NOMO-1 treated with dmso at 0.1 percent for 144 hours (cell line): ENCODE results near the gene NLN.
"Not testable (repeated sequence)": the region's sequence is repeated elsewhere in the genome, so short reads cannot be mapped to it uniquely, and the experiment has no call there.

Experiments used
- DNase-seq: peaks from one replicate; lab custom pipeline; 2025; ENCODE audit not compliant: unreplicated experiment; lab: John Stamatoyannopoulos, UW

The NLN gene

GRCh38 chr5:65721720-65722574, at the start of gene NLN, which contains the start of gene SGTB:
TSS of gene NLN (plus strand) at chr5:65722205. CDS start at chr5:65722374, 169 bp downstream.
TSS of gene SGTB (minus strand) at chr5:65722109. CDS start at chr5:65720807, 1,302 bp downstream.
- peak; percentile 44 for DNase-seq

DNA sequence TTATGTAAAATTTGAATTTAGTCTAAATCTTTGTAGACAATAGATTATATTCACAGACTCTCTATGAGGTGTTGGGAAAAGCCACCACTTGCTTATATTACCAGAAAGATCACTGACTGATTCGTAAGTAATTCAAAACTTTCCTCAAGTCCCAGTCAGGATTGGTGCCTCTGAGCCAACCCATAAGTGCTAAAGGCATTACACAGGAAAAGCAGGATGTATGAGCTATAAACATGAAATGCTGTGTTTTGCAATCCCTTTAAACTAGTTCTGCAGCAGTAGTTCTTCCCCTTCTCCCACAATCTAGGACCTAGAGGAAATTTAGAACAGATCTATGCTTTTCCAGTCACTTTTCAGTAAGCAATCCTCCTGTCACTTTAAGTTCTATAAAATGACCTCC, 49.2 kb upstream of the NLN start:
- no peak for DNase-seq

- DNase-seq = no peak
Measured at GRCh38 chr5:65674749-65675148, 47.3 kb upstream of the NLN start.

DNA sequence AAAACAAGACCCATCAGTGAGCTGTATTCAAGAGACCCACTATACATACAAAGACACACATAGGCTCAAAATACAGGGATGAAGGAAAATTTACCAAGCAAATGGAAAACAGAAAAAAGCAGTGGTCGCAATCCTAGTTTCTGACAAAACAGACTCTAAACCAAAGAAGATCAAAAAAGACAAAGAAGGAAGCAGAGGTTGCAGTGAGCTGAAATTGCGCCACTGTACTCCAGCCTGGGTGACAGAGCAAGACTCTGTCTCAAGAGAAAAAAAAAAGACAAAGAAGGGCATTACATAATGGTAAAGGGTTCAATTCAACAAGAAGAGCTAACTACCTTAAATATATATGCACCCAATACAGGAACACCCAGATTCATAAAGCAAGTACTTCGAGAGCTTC, 45.9 kb upstream of the NLN start:
- DNase-seq = not testable (repeated sequence)

DNA sequence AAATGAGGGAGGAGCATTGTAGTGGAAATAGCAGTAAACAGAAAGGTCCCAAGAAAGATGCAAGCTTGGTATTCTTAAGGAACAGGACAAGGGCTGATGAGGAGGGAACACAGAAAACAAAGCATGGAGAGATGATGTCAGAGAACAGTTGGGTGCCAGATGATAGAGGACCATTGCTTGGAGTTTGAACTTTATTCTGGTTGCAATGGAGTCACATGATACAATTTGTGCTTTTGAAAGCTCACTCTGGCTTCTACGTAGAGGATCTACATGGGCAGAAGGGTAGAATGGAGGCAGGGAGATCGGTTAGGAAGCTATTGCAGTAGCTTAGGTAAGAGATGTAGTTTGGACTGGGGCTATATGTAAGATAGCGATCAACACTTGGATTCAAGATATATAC, 39.9 kb upstream of the NLN start:
- no peak for DNase-seq

DNA sequence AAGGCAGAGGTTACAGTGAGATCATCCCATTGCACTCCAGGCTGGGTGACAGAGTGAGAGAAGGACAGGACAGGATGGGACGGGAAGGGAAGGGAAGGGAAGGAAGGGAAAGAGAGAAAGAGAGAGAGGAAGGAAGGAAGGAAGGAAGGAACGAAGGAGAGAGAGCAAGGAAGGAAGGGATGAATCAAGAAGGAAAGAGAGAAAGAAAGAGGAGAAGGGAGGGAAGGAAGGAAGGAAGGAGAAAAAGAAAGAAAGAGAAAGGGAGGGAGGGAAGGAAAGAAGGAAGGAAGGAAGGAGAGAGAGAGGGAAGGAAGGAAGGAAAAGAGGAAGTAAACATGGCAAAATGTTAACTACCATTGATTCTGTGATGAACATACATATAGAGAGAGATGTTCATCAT, 28.9 kb upstream of the NLN start:
- DNase-seq = no peak

GRCh38 chr5:65695162-65695755, 26.7 kb upstream of the NLN start:
- DNase-seq = no peak

GRCh38 chr5:65695896-65696295, 26.1 kb upstream of the NLN start:
- DNase-seq = no peak

DNA sequence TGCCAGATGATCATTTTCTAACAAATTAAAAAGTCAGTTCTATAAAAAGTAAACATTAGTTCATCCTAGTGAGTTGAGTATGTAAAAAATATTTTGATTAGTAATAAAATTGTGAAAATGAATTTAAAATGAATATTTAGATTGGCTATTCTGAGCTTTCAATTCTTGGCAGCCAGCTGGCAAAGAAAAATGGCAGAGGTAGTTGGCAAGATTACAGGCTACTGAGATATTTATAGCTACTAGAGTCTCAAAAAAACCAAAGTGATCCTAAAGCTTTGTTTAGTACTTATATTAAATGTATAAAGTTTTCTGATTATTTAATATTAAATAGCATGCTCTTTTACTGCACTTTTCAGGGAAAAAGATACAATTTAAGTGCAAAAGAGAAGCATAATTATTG, 25.1 kb upstream of the NLN start:
- DNase-seq = no peak

- DNase-seq = no peak
Measured at GRCh38 chr5:65699338-65699737, 22.7 kb upstream of the NLN start.

GRCh38 chr5:65702036-65702435, 20.0 kb upstream of the NLN start:
- no peak for DNase-seq

DNA sequence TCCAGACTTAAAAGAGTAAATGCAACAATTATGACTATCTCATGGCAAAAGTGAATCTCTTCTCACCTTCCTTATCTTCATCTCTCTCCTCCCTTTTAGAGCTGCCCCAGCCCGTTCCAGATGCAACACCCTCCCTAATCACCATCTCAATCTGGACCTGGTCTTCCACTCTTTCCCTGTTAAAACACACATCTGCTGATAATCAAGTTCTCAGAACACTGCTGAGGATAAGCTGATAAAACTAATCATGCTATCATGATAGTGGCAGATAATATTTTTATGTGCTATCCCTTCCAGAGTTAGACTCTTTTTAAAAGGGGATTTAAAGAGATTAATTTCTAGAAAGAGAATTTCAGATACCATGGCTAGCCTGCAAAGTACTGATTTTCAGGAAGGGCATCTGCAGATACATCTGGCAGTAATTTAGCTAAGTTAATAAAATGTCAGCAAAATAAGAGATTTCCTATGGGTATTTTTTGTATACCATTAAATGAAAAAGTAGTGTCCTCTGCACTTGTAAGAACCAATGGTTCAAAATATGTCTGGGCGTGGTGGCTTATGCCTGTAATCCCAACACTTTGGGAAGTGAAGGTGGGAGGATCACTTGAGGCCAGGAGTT, 17.3 kb upstream of the NLN start:
- no peak for DNase-seq

DNA sequence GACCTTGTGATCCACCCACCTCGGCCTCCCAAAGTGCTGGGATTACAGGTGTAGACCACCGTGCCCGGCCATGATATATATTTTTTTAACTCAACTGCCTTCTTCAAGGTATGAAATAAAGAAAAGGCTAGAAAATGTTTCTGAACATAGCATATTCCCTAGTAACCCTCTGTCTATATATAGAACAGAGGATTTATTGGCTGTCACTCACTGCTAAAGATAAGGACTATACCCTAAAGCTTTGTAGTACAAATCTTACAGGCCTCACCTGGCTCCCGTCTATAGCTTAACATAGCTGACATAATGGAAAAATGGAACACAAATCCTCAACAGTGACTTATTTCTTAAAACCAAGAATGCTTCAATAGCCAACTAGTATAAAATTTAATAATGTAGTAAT, 14.3 kb upstream of the NLN start:
- DNase-seq = no peak

GRCh38 chr5:65708145-65708544, 13.9 kb upstream of the NLN start:
- DNase-seq = peak; percentile 58

DNA sequence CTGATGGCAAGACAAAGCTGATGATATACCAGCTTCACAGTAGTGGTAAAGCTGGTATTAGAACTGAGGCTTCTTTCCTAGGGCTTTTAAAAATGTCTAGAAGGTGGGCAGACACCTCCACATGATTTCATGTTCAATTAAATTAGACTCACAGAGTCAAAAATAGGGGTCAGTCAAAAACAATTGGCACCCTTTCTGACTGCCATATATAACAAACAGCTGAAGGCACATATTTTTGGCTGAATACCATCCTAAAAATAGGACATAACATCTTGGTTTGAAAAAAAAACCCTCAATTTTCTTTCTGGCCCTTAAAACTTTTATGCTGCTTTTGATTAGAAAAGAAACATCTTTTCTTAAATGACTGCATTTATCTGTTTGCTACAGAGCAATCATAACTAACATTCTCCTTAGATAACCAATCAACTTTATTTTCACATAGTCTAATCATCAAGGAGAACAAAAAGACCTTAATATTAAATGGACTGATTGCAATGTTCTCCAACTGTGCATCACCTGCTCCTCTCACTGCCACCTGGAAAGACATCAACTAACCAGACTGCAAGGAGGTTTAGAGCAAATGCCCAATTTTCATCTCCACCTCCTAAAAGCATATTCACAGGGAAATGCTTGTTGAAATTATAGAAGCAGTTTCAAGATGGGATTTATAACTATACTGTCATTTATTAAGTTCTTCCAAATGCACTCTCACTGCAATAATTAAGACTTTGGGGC, 3.3 kb upstream of the NLN start:
- no peak for DNase-seq

GRCh38 chr5:65721050-65721719, 820 bp upstream of the NLN start:
- no peak for DNase-seq

DNA sequence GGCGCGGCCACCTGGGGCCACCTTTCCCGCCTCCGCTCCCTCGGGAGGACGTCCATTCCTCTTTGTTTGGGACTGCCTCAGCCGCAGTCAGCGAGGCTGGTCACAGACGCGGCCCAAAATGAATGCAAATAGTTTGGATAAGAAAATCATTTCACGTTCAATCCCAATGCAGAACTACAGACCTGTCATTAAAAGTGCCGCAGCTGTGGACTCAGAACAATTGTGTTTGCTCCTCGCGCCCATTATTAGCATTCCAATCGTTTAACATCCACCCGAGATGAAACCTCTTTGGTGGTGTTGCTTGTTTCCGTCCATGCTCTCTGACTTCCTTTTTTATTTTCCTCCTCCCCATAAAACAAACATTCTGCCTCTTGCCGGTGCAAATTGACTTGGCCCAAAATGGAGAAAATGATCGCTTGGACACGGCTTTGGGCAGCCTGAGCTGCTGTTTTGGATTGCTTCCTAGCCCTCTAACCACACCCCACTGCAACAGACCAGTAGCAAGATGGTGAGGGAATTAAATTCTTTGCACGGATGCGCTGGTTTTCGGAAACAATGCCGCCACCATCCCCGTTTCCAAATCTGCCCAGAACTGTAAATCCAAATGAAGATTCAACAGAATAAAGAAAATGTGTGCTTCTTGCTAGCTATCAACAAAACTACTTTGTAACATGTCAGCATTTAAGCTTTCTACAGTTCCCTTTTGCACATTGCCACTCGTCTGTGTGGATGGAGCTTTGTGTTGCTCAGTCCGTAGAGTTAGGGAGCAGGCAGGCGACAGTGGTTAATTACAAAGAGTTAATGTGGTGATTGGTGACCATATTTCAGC, 784 bp downstream of the NLN start:
- peak; percentile 36 for DNase-seq

DNA sequence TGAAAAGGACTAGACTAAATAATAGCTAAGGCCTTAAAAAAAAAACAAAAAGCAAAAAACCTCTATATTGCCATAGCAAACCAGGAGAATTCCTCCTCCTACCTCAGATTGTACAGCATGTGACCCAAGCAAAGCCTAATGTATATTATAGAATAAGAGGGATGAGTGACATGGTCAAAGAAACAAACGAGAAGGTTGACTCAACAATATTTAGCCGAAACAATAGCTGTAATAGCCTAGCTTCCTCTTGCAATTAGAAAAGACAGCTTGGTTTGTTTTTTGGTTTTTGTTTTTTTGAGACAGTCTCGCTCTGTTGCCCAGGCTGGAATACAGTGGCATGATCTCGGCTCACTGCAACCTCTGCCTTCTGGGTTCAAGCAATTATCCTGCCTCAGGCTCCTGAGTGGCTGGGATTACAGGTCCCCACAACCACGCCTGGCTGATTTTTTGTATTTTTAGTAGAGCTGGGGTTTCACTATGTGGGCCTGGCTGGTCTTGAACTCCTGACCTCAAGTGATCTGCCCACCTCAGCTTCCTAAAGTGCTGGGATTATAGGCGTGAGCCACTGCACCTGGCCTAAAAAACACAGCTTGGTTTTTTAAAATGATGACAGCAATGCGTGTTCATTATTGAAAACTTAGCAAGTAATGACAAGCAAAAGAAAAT, 5.6 kb downstream of the NLN start:
- no peak for DNase-seq

DNA sequence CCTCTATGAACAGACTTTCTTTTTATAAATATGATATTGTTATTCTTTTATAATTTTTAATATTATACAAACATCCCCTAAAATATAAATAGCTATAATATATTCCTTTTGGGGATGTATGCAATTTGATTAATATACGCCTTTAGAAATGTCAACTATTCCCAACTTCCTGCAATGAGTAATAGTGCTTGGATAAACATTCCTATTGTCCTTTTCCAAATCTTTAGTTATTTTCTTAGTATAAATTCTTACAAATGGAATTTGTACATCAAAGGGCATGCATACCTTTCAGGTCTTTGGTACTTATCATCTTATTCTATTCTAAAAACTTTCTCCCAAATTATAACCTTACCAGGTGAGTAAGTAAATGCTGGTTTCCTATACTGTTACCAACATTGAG, 6.2 kb downstream of the NLN start:
- DNase-seq = no peak

- no peak for DNase-seq
Measured at GRCh38 chr5:65730910-65731309, 8.9 kb downstream of the NLN start.
